Smooth muscle cell (in vitro differentiated cells): ENCODE data around the gene KIAA1217. TPM values are rescaled to one million over a fixed set of nuclear protein-coding genes. Genes with fewer than 3 reads are reported as not detected.

Source experiments
- DNase-seq: peaks from one replicate; lab custom pipeline; 2025; ENCODE audit not compliant: unreplicated experiment; lab: John Stamatoyannopoulos, UW
- H2AFZ ChIP-seq: fragments of 200-600 bp; sonication (generic); 2 replicates; pipeline ENCODE4 v1.6.0; 2016; ENCODE audit warnings: antibody characterized with exemption, low read depth, mild to moderate bottlenecking
- H3F3A ChIP-seq: fragments of 200-600 bp; sonication (generic); 2 replicates; pipeline ENCODE4 v1.6.0; 2017; ENCODE audit warnings: antibody characterized with exemption, low read depth
- H3K27ac ChIP-seq: fragments of 200-600 bp; sonication (generic); 2 replicates; pipeline ENCODE4 v1.5.1; 2016; ENCODE audit warnings: low read depth, mild to moderate bottlenecking
- H3K27me3 ChIP-seq: fragments of 200-600 bp; sonication (generic); 2 replicates; pipeline ENCODE4 v1.6.1; 2016; ENCODE audit warnings: low read depth, mild to moderate bottlenecking
- H3K36me3 ChIP-seq: fragments of 200-600 bp; sonication (generic); 2 replicates; pipeline ENCODE4 v1.5.1; 2016; ENCODE audit warnings: low read depth
- H3K4me1 ChIP-seq: fragments of 200-600 bp; sonication (generic); 2 replicates; pipeline ENCODE4 v1.5.1; 2016; ENCODE audit warnings: low read depth
- H3K4me2 ChIP-seq: fragments of 200-600 bp; sonication (generic); 2 replicates; pipeline ENCODE4 v1.6.0; 2016; ENCODE audit warnings: mild to moderate bottlenecking
- H3K4me3 ChIP-seq: fragments of 200-600 bp; sonication (generic); 2 replicates; pipeline ENCODE4 v1.5.1; 2016; ENCODE audit warnings: mild to moderate bottlenecking
- H3K79me2 ChIP-seq: fragments of 200-600 bp; sonication (generic); 2 replicates; pipeline ENCODE4 v1.6.0; 2016; ENCODE audit warnings: low read depth, mild to moderate bottlenecking
- H3K9ac ChIP-seq: fragments of 200-600 bp; sonication (generic); 2 replicates; pipeline ENCODE4 v1.6.0; 2016; ENCODE audit warnings: low read depth
- H3K9me3 ChIP-seq: fragments of 200-600 bp; sonication (generic); replicated peaks from 2 replicates; pipeline ENCODE4 v1.5.1; 2016; ENCODE audit warnings: low read depth
- H4K20me1 ChIP-seq: fragments of 200-600 bp; sonication (generic); 2 replicates; pipeline ENCODE4 v1.6.0; 2016; ENCODE audit warnings: low read depth
- CTCF ChIP-seq: fragments of 200-600 bp; sonication (generic); IDR thresholded peaks from 2 replicates; pipeline ENCODE4 v1.5.1; 2017; ENCODE audit warnings: borderline replicate concordance, mild to moderate bottlenecking, antibody characterized with exemption; ENCODE audit not compliant: insufficient read depth, poor library complexity, severe bottlenecking
- WGBS: methylation state at CpG from one replicate; pipeline ENCODE4 v1.1.7; 2016; ENCODE audit warnings: low lambda C conversion rate; 5-methylcytosine and 5-hydroxymethylcytosine counted together
- polyA plus RNA-seq: library from polyadenylated mRNA; unstranded; fragments of >200 nt; fragmentation: Nextera tagmentation; extraction: Ambion mirVana; gene quantifications from 2 replicates; pipeline ENCODE4 v1.2.1, GENCODE V29; 2016
- total RNA-seq: library from RNA; depleted of rRNA; stranded (reverse); fragments of >200 nt; gene quantifications from 2 replicates; pipeline ENCODE4 v1.2.3, GENCODE V29; 2014

The KIAA1217 gene
- total and polyA plus RNA-seq, 2 experiments from 2014 or later: 43.3 to 68.8 TPM

- Histone ChIP-seq H3K9me3 (no peaks in the 10 kb centered on the region), H3K27ac (no peak overlapping the region), H3K4me2 (no peak overlapping the region), H2AFZ (no peak overlapping the region), H3F3A (no peaks in the 10 kb centered on the region), H3K9ac (no peak overlapping the region), H4K20me1 (no peaks in the 10 kb centered on the region), H3K36me3 (no peaks in the 10 kb centered on the region), H3K27me3 (no peaks in the 10 kb centered on the region), H3K4me1 (peaks cover 11% of the 10 kb centered on the region), H3K4me3 (no peak overlapping the region), H3K79me2 (peaks cover 9% of the 10 kb centered on the region)
- TF ChIP-seq CTCF: no peak
- WGBS: 94% methylated on average over 1 of the region's 1 CpG
- no peak for DNase-seq
Measured at GRCh38 chr10:24339387-24339786, 130.4 kb downstream of the KIAA1217 start.

- no peak overlapping the region for H3K4me3 ChIP-seq
- H3F3A ChIP-seq: no peaks in the 10 kb centered on the region
- no peak for DNase-seq
- H4K20me1 ChIP-seq: no peaks in the 10 kb centered on the region
- no peak overlapping the region for H3K27ac ChIP-seq
- no peak for TF ChIP-seq CTCF
- H3K9ac ChIP-seq: no peak overlapping the region
- H3K9me3 ChIP-seq: no peaks in the 10 kb centered on the region
- H2AFZ ChIP-seq: no peak overlapping the region
- no peaks in the 10 kb centered on the region for H3K36me3 ChIP-seq
- H3K4me1 ChIP-seq: peaks cover 19% of the 10 kb centered on the region
- peaks cover 9% of the 10 kb centered on the region for H3K79me2 ChIP-seq
- H3K4me2 ChIP-seq: no peak overlapping the region
- no peaks in the 10 kb centered on the region for H3K27me3 ChIP-seq
- WGBS: 75% methylated on average over 6 of the region's 6 CpGs
Measured at GRCh38 chr10:24340446-24340845, 131.5 kb downstream of the KIAA1217 start.

- Histone ChIP-seq H3K36me3 (no peaks in the 10 kb centered on the region), H4K20me1 (no peaks in the 10 kb centered on the region), H3K4me2 (no peak overlapping the region), H2AFZ (no peak overlapping the region), H3K4me1 (peaks cover 19% of the 10 kb centered on the region), H3K27ac (no peak overlapping the region), H3K27me3 (no peaks in the 10 kb centered on the region), H3F3A (no peaks in the 10 kb centered on the region), H3K9me3 (no peaks in the 10 kb centered on the region), H3K9ac (no peak overlapping the region), H3K4me3 (no peak overlapping the region), H3K79me2 (peaks cover 9% of the 10 kb centered on the region)
- WGBS: 96% methylated on average over 7 of the region's 7 CpGs
- DNase-seq: no peak
- TF ChIP-seq CTCF: no peak
Measured at GRCh38 chr10:24340883-24341282, 131.9 kb downstream of the KIAA1217 start.

- H3K27ac ChIP-seq: no peak overlapping the region
- WGBS: 95% methylated on average over 4 of the region's 4 CpGs
Measured at GRCh38 chr10:24341371-24341770, 132.4 kb downstream of the KIAA1217 start.

More at GRCh38 chr10:24341371-24341770, 132.4 kb downstream of the KIAA1217 start:
- Histone ChIP-seq H3K79me2 (peaks cover 9% of the 10 kb centered on the region), H3K4me1 (peaks cover 19% of the 10 kb centered on the region), H4K20me1 (no peaks in the 10 kb centered on the region), H3F3A (no peaks in the 10 kb centered on the region), H3K4me2 (no peak overlapping the region), H3K36me3 (no peaks in the 10 kb centered on the region), H3K9ac (no peak overlapping the region), H2AFZ (no peak overlapping the region), H3K9me3 (no peaks in the 10 kb centered on the region), H3K4me3 (no peak overlapping the region), H3K27me3 (no peaks in the 10 kb centered on the region)
- no peak for TF ChIP-seq CTCF
- DNase-seq: no peak
